Stomach (tissue), 9 donors: ENCODE data around the gene DNAAF8. TPM values are rescaled to one million over a fixed set of nuclear protein-coding genes. Genes with fewer than 3 reads are reported as not detected.

ENCODE experiments used
- DNase-seq, 2 donors: peaks; one replicate each; pipeline versions ENCODE4 v3.0.0 to v3.0.0-alpha.2; 2013 to 2019
- H3K27ac ChIP-seq, 5 donors: fragments of 200-600 bp in 4 of 5; sonication (generic) in 4 of 5; one replicate each; pipeline ENCODE4 v1.5.1; 2013 to 2019; ENCODE audit warnings: mild to moderate bottlenecking in 1 of 5, moderate library complexity in 1 of 5
- H3K27me3 ChIP-seq, 3 donors: fragments of 200-600 bp; sonication (generic); one replicate each; pipeline ENCODE4 v1.5.1; 2017 to 2019; ENCODE audit warnings: mixed run types in 1 of 3
- H3K36me3 ChIP-seq, 4 donors: fragments of 200-600 bp; sonication (generic); 1 replicate in 3 of 4; 2 replicates in 1 of 4; pipeline ENCODE4 v1.5.1; 2016 to 2019
- H3K4me1 ChIP-seq, 4 donors: fragments of 200-600 bp; sonication (generic); one replicate each; pipeline ENCODE4 v1.5.1; 2016 to 2019
- H3K4me3 ChIP-seq, 4 donors: fragments of 200-600 bp; sonication (generic) in 3 of 4; one replicate each; pipeline ENCODE4 v1.5.1; 2016 to 2019; ENCODE audit warnings: mild to moderate bottlenecking in 1 of 4
- H3K9me3 ChIP-seq, 4 donors: fragments of 200-600 bp; sonication (generic); one replicate each; pipeline ENCODE4 v1.5.1; 2016 to 2019
- EP300 ChIP-seq: sonication (generic); formaldehyde crosslinking; IDR thresholded peaks from one replicate; pipeline ENCODE4 v1.6.1; 2017; ENCODE audit warnings: antibody characterized with exemption
- POLR2A ChIP-seq, 4 donors: fragments of 450-650 bp; IDR thresholded peaks; one replicate each; pipeline ENCODE4 v1.6.1; 2016; ENCODE audit warnings: antibody characterized with exemption in 4 of 4, control low read depth in 2 of 4, mild to moderate bottlenecking in 1 of 4, moderate library complexity in 1 of 4
- POLR2AphosphoS5 ChIP-seq, 3 donors: sonication (generic); formaldehyde crosslinking; IDR thresholded peaks; one replicate each; pipeline ENCODE4 v1.6.1; 2016; ENCODE audit warnings: antibody characterized with exemption in 3 of 3
- WGBS, 5 donors: extraction: QIAGEN DNeasy Blood & Tissue Kit in 3 of 5; methylation state at CpG; one replicate each; pipeline versions ENCODE4 v1.1.5 to v1.1.7; 2013 to 2018; 5-methylcytosine and 5-hydroxymethylcytosine counted together
- intact Hi-C: fragments of 100-400 bp; cut with DNase I; formaldehyde crosslinking; loops from one replicate; pipeline ENCODE4 v1.15.1; 2023; ENCODE audit warnings: low total_unique reads
- polyA plus RNA-seq, 3 donors: library from polyadenylated mRNA; stranded (reverse); fragments of 200-250 nt; gene quantifications; one replicate each; pipeline ENCODE4 v1.2.3, GENCODE V29; 2013
- total RNA-seq, 5 donors: library from RNA; depleted of rRNA; stranded (reverse); fragments of >200 nt; gene quantifications; one replicate each; pipeline versions ENCODE4 v1.1.0 to v1.2.3, GENCODE V29; 2014 to 2016
- TF ChIP-seq, protein P1 (sequence below), 7 experiments: fragments of 450-650 bp in 4 of 7; fragments of 200-600 bp in 3 of 7; sonication (generic) in 3 of 7; IDR thresholded peaks; one replicate each; pipeline ENCODE4 v1.5.1; 2016 to 2019; ENCODE audit warnings: antibody characterized with exemption in 7 of 7, control low read depth in 2 of 7, mild to moderate bottlenecking in 1 of 7
- donor health status: healthy with polysubstance abuse.
- donor health status: Bipolar disorder and iron deficiency.
- donor health status: healthy.

DNAAF8 gene
- total and polyA plus RNA-seq, 8 donors = 0.68 to 1.8 (median 1.2) TPM; not detected in 5

DNA sequence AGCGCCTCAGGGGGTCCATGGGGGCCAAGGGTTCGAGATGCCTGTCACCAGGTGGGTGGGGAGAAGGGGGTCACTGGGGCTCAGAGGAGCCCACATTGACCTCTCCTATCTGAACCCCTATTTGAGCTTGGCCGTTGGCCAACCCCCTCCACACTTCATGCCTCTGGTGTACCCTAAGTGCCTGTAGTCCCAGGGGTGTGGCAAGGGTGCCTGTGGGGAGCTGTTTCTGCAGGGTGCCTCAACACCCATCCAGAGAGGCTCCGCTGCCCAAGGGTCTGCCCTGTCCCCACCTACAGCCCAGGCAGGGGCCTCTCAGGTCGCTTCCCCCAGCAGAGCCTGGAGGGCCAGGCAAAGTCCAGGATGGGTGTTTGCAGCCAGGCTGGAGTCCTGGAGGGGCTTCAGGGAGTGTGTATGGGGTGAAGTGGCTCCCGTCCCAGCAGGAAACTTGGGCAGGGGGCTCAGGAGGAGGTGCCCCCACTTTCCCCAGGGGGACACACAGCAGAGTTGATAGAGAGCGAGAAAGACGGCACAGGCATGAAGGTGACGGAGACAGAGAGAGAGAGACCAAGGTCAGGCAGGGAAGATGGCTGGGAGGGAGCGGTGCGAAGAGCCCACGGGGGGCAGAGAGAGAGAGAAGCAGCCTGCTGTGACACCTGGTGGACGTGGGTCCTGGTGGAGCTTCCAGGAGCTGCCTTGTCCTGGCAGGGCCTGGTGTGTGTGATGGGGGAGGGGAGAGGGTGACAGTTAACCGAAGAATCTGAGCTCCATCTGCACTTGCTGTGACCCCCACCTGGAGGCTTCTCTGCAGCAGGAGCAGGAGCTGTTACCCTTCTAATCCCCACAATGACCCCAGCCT lies 53.5 kb downstream of the DNAAF8 start, which contains the start of gene SEPTIN12:
TSS of gene SEPTIN12 (minus strand) at position 719 of the 856 bp plus-strand sequence. CDS start at position 19, 700 bp downstream.
- H3K27me3 ChIP-seq = no peaks in the 10 kb centered on the region
- no peak for DNase-seq
- TF ChIP-seq POLR2AphosphoS5 (IDR thresholded peaks at IDR 0.05) (no peak), EP300 (no peak), POLR2A (IDR thresholded peaks at IDR 0.05) (no peak)
- TF ChIP-seq, protein P1, sequence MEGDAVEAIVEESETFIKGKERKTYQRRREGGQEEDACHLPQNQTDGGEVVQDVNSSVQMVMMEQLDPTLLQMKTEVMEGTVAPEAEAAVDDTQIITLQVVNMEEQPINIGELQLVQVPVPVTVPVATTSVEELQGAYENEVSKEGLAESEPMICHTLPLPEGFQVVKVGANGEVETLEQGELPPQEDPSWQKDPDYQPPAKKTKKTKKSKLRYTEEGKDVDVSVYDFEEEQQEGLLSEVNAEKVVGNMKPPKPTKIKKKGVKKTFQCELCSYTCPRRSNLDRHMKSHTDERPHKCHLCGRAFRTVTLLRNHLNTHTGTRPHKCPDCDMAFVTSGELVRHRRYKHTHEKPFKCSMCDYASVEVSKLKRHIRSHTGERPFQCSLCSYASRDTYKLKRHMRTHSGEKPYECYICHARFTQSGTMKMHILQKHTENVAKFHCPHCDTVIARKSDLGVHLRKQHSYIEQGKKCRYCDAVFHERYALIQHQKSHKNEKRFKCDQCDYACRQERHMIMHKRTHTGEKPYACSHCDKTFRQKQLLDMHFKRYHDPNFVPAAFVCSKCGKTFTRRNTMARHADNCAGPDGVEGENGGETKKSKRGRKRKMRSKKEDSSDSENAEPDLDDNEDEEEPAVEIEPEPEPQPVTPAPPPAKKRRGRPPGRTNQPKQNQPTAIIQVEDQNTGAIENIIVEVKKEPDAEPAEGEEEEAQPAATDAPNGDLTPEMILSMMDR (IDR thresholded peaks at IDR 0.05) = no peak
- intact Hi-C loops = no loop called here
- no peaks in the 10 kb centered on the region for H3K9me3 ChIP-seq
- no peak within 1 kb of the TSS for H3K27ac ChIP-seq
- H3K4me3 ChIP-seq = no peak within 1 kb of the TSS
- H3K36me3 ChIP-seq = no peaks in the 10 kb centered on the region
- H3K4me1 ChIP-seq = peaks cover 0 to 21% (median 12%) of the 10 kb centered on the region in 4 donors
- 67 to 78% (median 70%) methylated on average over 12 to 14 of the region's 14 CpGs for WGBS, 5 donors

- Histone ChIP-seq H3K36me3 (no peaks in the 10 kb centered on the region), H3K27me3 (no peaks in the 10 kb centered on the region), H3K27ac (no peak overlapping the region), H3K4me1 (peaks cover 0 to 21% (median 12%) of the 10 kb centered on the region in 4 donors), H3K9me3 (no peaks in the 10 kb centered on the region), H3K4me3 (no peak overlapping the region)
- TF ChIP-seq EP300 (no peak), POLR2AphosphoS5 (IDR thresholded peaks at IDR 0.05) (no peak), POLR2A (IDR thresholded peaks at IDR 0.05) (no peak)
- TF ChIP-seq, protein P1 (IDR thresholded peaks at IDR 0.05) = no peak
- WGBS, 5 donors = 22 to 38% (median 32%) methylated on average over 6 to 9 of the region's 9 CpGs
- intact Hi-C loops = no loop called here
- DNase-seq = peak in 1 of 2 donors; percentile 56
Observed at GRCh38 chr16:4788489-4788889, 54.2 kb downstream of the DNAAF8 start.

- Histone ChIP-seq H3K36me3 (no peaks in the 10 kb centered on the region), H3K4me3 (no peak overlapping the region), H3K9me3 (no peaks in the 10 kb centered on the region), H3K27ac (no peak overlapping the region), H3K4me1 (peaks cover 0 to 21% (median 12%) of the 10 kb centered on the region in 4 donors), H3K27me3 (no peaks in the 10 kb centered on the region)
- intact Hi-C loops = no loop called here
- no peak for DNase-seq
- WGBS, 5 donors = 70 to 88% (median 81%) methylated on average over 7 of the region's 7 CpGs
- TF ChIP-seq EP300 (no peak), POLR2AphosphoS5 (IDR thresholded peaks at IDR 0.05) (no peak), POLR2A (IDR thresholded peaks at IDR 0.05) (no peak)
- TF ChIP-seq, protein P1 (IDR thresholded peaks at IDR 0.05) = no peak
Observed at GRCh38 chr16:4788910-4789309, 54.6 kb downstream of the DNAAF8 start.

GRCh38 chr16:4790261-4790660 lies 55.9 kb downstream of the DNAAF8 start:
- H3K36me3 ChIP-seq = no peaks in the 10 kb centered on the region
- no peak overlapping the region for H3K4me3 ChIP-seq
- H3K9me3 ChIP-seq = no peaks in the 10 kb centered on the region
- WGBS, 5 donors = 56 to 69% (median 59%) methylated on average over 10 of the region's 10 CpGs
- no peak overlapping the region for H3K27ac ChIP-seq
- H3K27me3 ChIP-seq = no peaks in the 10 kb centered on the region
- DNase-seq = no peak
- peaks cover 0 to 21% (median 15%) of the 10 kb centered on the region in 4 donors for H3K4me1 ChIP-seq
- TF ChIP-seq, protein P1 (IDR thresholded peaks at IDR 0.05) = no peak
- TF ChIP-seq POLR2A (IDR thresholded peaks at IDR 0.05) (no peak), POLR2AphosphoS5 (IDR thresholded peaks at IDR 0.05) (no peak), EP300 (no peak)
- intact Hi-C loops = no loop called here
